Activated CD4-positive, alpha-beta T cell treated with anti-CD3 and anti-CD28 coated beads, Interleukin-2, amount 50 U/mL, for 24 hours (primary cell): ENCODE results near the gene HSPA12B.

ENCODE experiments used
- DNase-seq, 2 donors: peaks; one replicate each; pipeline ENCODE4 v3.0.0-alpha.2; 2020; ENCODE audit warnings: low read depth in 1 of 2, low spot score in 1 of 2

HSPA12B gene

GRCh38 chr20:3765171-3765882 is 32.8 kb downstream of the HSPA12B start:
- DNase-seq, result no peak

GRCh38 chr20:3766422-3767109 is 34.1 kb downstream of the HSPA12B start:
- DNase-seq, result no peak

GRCh38 chr20:3767110-3767426 is 34.6 kb downstream of the HSPA12B start:
- DNase-seq, result no peak

- DNase-seq, result peak; percentile 86 to 96
These were observed 35.2 kb downstream of the HSPA12B start, which contains the start of gene ADISSP for GRCh38 chr20:3767427-3768341. Gene ADISSP, minus strand, starts transcription at chr20:3767753. Its CDS starts 7,653 bp downstream, at chr20:3760100.

GRCh38 chr20:3768342-3769130 is 36.1 kb downstream of the HSPA12B start:
- DNase-seq, result peak; percentile 46 to 69

GRCh38 chr20:3771552-3772058 is 39.1 kb downstream of the HSPA12B start:
- DNase-seq, result no peak

DNA sequence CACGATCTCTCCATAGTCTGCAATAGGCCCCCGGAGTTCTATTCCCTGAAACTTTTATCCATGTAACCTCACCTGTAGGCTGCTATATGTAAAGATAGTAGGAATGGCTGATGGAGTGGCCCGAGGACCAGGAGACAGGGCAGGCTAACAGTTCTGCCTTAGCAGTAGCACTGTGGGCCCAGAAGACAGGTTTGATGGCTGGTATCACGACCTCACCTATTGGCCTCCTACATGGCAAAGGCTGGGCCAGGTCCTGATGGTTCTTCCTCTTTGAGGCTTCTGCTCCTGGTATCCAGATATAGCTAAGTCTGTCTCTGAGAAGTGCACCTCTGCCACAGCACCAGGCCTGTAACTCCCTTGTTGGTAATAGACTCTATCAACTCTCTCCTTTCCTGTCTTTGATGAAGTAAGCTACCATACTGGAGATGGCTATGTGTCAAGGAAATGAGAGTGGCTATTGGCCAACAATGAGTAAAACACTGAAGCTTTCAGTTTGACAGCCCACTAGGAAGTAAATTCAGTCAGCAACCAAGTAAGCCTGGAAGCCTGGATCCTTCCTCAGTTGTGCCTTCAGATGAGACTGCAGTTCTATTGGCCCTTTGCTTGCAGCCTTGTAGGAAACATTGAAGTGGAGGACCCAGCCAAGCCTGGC is 43.1 kb downstream of the HSPA12B start:
- DNase-seq, result no peak

GRCh38 chr20:3777381-3777715 is 44.9 kb downstream of the HSPA12B start:
- DNase-seq, result no peak

DNA sequence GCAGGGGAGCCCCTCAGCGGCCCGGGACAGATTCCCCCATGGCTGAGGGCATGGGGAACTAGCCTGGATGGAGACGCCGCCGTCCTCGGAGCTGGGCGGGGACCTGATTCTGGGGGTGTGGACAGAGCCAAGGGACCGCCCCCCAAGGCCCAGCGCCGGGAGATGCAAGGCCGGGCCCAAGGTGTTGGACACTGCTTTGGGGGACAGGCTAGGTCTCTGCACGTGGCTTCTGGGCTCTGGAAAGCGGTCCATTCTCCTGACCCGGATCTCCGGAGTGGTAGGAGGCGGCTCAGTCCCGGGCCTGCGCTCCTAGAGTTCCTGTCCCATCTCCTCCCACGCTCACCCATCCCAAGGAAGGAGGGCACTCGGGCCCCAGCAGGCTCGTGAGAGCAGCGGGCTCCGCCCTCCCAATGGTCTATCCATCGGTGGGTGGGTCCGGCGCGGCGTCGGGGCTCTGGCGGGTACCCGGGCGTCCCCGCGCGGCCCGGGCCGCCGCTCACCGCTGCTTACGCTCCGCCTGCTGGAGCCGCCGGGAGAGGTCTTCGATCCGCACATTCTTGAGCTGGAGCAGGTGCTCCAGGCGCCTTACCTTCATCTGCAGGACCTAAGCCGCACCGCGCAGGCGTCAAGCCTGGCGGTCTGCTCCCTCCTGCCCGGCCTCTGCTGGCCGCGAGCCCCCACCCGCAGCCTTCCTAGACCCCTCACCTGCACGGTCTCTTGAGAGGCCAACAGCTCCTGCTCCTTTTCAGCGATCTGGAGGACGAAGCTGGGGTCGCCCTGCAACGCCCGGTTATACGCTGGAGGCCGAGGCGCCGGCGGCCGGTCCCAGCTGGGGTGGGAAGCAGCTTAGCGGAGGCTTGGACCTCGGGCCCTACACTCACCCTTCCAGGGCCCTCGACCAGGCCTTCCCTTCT is 45.5 kb downstream of the HSPA12B start:
- DNase-seq, result no peak

DNA sequence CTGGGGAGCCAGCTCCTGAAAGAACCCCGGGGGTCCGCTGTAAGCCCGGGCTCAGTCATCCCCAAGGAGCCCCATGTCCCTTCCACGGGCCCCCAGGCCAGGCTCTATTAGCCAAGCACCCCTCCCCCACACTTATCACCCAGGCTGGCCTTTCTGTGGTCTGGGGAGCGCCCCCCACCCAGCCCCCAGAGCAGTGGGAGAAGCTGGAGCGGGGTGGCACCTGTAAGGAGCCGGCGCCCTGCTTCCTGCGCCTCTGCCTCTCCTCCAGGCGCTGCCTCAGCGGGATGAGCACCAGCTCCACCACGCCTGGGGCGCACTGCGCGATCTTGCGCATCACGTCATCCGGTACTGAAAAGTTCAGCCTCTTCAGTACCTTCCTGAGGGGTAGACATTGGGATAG is 46.5 kb downstream of the HSPA12B start:
- DNase-seq, result no peak

DNA sequence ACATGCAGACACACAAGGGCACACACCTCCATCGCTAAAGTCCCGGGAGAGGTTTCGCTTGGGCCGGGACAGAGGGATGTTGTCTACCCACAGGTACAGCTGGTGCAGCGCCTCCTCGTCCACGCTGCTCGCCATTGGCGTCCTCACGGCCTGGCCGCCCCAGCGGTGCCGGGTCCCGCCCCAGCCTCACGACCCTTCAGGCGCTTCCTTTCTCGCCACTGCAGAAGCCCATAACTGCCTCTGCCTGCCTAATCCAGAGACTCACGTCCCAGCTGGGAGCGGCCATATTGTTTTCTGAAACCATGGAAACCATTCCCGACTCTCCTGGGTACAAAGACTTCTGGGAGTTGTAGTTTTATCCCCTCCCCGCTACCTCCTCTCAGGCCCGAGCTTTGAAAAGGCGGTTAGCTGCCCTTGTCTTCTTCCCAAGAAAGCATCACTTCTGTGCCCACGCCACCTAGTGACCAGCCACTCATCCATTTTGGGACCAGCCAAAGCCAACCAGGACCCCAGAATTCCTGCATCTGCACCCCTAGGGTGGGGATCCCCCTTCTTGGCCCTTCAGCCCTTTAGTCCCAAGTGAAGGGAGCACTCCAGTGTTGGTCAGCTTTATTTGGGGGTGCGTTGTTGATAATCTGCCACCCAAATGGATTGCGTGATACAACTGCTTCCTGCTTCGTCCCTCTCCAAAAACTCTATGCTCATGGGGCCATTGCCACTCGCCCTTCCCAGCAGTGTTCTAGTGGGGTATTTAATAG is 48.8 kb downstream of the HSPA12B start, which contains the start of gene SPEF1:
TSS of gene SPEF1 (minus strand) at position 296 of the 758 bp plus-strand sequence. CDS start at position 135, 161 bp downstream.
- peak in 1 of 2 donors; percentile 46 for DNase-seq

DNA sequence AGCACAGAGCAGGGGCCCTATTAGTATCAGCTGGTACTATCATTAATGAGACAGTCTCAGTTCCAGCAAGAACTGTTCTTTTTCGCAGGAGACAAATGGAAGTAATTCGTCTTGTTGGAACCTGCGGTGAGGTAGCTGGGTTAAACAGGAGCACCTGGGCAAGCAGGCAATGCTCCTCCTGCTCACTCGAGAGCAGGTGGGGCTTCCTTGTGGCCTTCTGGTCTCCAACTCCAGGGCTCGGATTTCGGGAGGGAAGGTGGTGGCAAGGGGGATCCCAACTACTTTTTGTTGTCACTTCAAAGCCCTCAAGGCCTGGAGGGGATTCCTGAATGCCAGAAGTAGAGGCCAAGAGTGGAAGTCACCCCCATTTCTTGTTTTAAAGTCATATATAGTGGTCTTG is 50.1 kb downstream of the HSPA12B start:
- DNase-seq, result no peak

DNA sequence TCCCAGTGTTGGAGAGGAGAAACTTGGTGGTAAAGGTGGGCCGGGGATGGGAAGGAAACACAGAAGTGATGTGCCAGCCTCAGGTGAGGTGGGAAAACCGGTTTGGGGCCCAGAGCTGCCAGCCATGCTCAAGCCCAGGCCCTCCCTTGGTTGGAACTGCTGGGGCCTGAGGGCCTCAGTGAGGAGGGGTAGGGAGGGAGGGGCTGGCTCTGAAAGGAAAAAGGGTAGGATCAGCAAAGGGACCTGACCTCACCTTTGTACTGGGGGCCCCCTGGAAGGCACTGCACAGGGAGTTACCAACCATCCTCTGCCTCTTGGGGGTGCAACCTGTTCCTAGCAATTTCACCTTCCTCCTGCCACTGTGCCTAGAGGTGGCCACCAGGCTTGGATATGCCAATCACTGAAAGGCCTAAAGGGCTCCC is 50.6 kb downstream of the HSPA12B start:
- no peak for DNase-seq

- no peak for DNase-seq
These were observed 51.2 kb downstream of the HSPA12B start for GRCh38 chr20:3783511-3784195.

GRCh38 chr20:3784216-3784853 is 51.9 kb downstream of the HSPA12B start:
- DNase-seq, result no peak

DNA sequence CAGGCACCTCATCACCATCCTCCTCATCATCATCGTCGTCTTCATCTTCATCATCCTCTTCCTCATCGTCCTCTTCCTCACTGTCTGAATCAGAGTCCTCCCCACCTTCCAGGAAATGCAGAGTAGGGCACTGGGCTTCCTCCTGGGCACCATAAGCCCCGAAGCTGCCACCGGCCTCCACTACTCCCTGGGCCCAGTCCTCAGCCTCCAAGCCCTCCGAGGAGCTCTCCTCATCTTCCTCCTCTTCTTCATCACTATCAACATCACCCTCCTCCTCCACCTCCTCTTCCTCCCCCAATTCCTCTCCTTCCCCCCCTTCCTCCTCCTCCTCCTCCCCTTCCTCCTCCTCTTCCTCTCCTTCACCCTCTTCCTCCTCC is 52.4 kb downstream of the HSPA12B start:
- no peak for DNase-seq
